Measurements from ENCODE around the gene PRKD1. TPM values are rescaled to one million over a fixed set of nuclear protein-coding genes. Genes with fewer than 3 reads are reported as not detected.

Gene PRKD1
- total and polyA plus RNA-seq, 2 donors (not counting 1 experiment from before 2014, with no cell fraction given) = 0.03 to 4.3 TPM

GRCh38 chr14:29853272-29853671 is 74.4 kb downstream of the PRKD1 start:
- intact Hi-C loops (cut with micrococcal nuclease) = no loop called here
- peaks cover 0 to 8% (median 1%) of the 10 kb centered on the region in 3 donors for H3K9me3 ChIP-seq (ENCODE audit: control extremely low read depth in 1 of 3, control insufficient read depth in 2 of 3, insufficient read depth in 1 of 3, low read length in 2 of 3)
- no peaks in the 10 kb centered on the region for H3K27me3 ChIP-seq (replicated peaks in 1 of 4; ENCODE audit: control extremely low read depth in 1 of 4, control insufficient read depth in 3 of 4, insufficient read depth in 4 of 4, low read length in 3 of 4)
- DNase-seq (no peak), ATAC-seq (ENCODE audit: low read depth) (no peak)
- no peak overlapping the region for H3K9ac ChIP-seq (ENCODE audit: low read length)
- POLR2A ChIA-PET = interaction anchor here (0.6 kb wide), 1 partner anchor 38 kb away, joined by 4 read pairs; no protein-coding TSS in a partner anchor
- no peak for TF ChIP-seq CTCF (IDR thresholded peaks at IDR 0.05)
- TF ChIP-seq EZH2 (IDR thresholded peaks at IDR 0.05; ENCODE audit: borderline replicate concordance, insufficient read depth, low read depth, low read length, poor library complexity, severe bottlenecking) = no peak
- H3K4me1 Mint-ChIP-seq = peaks cover 28% of the 10 kb centered on the region
- no peaks in the 10 kb centered on the region for H3K36me3 ChIP-seq (replicated peaks in 1 of 2; ENCODE audit: control extremely low read depth in 1 of 2, control insufficient read depth in 1 of 2, extremely low read depth in 1 of 2, insufficient read depth in 2 of 2, low read length in 1 of 2)
- H3K4me2 ChIP-seq (replicated peaks; ENCODE audit: low read depth, low read length, poor library complexity, severe bottlenecking) = no peak overlapping the region
- H3K4me3 Mint-ChIP-seq = no peak overlapping the region
- H2AFZ ChIP-seq (ENCODE audit: insufficient read depth, low read depth, low read length, poor library complexity, severe bottlenecking) = no peak overlapping the region
- no peaks in the 10 kb centered on the region for H3K27me3 Mint-ChIP-seq
- peaks cover 9 to 15% of the 10 kb centered on the region in 2 donors for H3K4me1 ChIP-seq (ENCODE audit: control insufficient read depth in 2 of 2, insufficient read depth in 2 of 2, low read length in 2 of 2)
- H3K27ac ChIP-seq (ENCODE audit: low read length in 2 of 2) = no peak overlapping the region
- no peaks in the 10 kb centered on the region for H4K20me1 ChIP-seq (ENCODE audit: control insufficient read depth, insufficient read depth, low read length, poor library complexity, severe bottlenecking)
- H3K9me3 Mint-ChIP-seq (ENCODE audit: insufficient read depth) = peaks cover 18% of the 10 kb centered on the region
- WGBS (ENCODE audit: insufficient coverage) = no CpG with 5 or more reads among the region's 2 CpGs
- CTCF ChIA-PET = no interaction called here
- H3K4me3 ChIP-seq (ENCODE audit: control extremely low read depth in 1 of 5, extremely low read depth in 1 of 5, insufficient read depth in 1 of 5, low read depth in 2 of 5, low read length in 4 of 5) = no peak overlapping the region
- H3K79me2 ChIP-seq (ENCODE audit: control insufficient read depth, insufficient read depth, low read length) = no peaks in the 10 kb centered on the region
- no peak overlapping the region for H3K27ac Mint-ChIP-seq

GRCh38 chr14:29851397-29851796 is 76.2 kb downstream of the PRKD1 start:
- no peak overlapping the region for H3K9ac ChIP-seq (ENCODE audit: low read length)
- H4K20me1 ChIP-seq (ENCODE audit: control insufficient read depth, insufficient read depth, low read length, poor library complexity, severe bottlenecking) = no peaks in the 10 kb centered on the region
- no peak overlapping the region for H3K4me3 Mint-ChIP-seq
- no peaks in the 10 kb centered on the region for H3K27me3 ChIP-seq (replicated peaks in 1 of 4; ENCODE audit: control extremely low read depth in 1 of 4, control insufficient read depth in 3 of 4, insufficient read depth in 4 of 4, low read length in 3 of 4)
- H3K9me3 Mint-ChIP-seq (ENCODE audit: insufficient read depth) = peaks cover 18% of the 10 kb centered on the region
- H3K9me3 ChIP-seq (ENCODE audit: control extremely low read depth in 1 of 3, control insufficient read depth in 2 of 3, insufficient read depth in 1 of 3, low read length in 2 of 3) = peaks cover 0 to 8% (median 1%) of the 10 kb centered on the region in 3 donors
- H2AFZ ChIP-seq (ENCODE audit: insufficient read depth, low read depth, low read length, poor library complexity, severe bottlenecking) = no peak overlapping the region
- H3K27me3 Mint-ChIP-seq = no peaks in the 10 kb centered on the region
- intact Hi-C loops (cut with micrococcal nuclease) = no loop called here
- H3K4me2 ChIP-seq (replicated peaks; ENCODE audit: low read depth, low read length, poor library complexity, severe bottlenecking) = no peak overlapping the region
- TF ChIP-seq EZH2 (IDR thresholded peaks at IDR 0.05; ENCODE audit: borderline replicate concordance, insufficient read depth, low read depth, low read length, poor library complexity, severe bottlenecking) (no peak), CTCF (IDR thresholded peaks at IDR 0.05) (no peak)
- ChIA-PET CTCF (no interaction called here), POLR2A (no interaction called here)
- no peak overlapping the region for H3K27ac ChIP-seq (ENCODE audit: low read length in 2 of 2)
- ATAC-seq (ENCODE audit: low read depth) = no peak
- 79% methylated on average over 2 of the region's 3 CpGs for WGBS (ENCODE audit: insufficient coverage)
- H3K27ac Mint-ChIP-seq = no peak overlapping the region
- peaks cover 0 to 5% of the 10 kb centered on the region in 2 donors for H3K4me1 ChIP-seq (ENCODE audit: control insufficient read depth in 2 of 2, insufficient read depth in 2 of 2, low read length in 2 of 2)
- DNase-seq = no peak
- no peak overlapping the region for H3K4me3 ChIP-seq (ENCODE audit: control extremely low read depth in 1 of 5, extremely low read depth in 1 of 5, insufficient read depth in 1 of 5, low read depth in 2 of 5, low read length in 4 of 5)
- H3K36me3 ChIP-seq (replicated peaks in 1 of 2; ENCODE audit: control extremely low read depth in 1 of 2, control insufficient read depth in 1 of 2, extremely low read depth in 1 of 2, insufficient read depth in 2 of 2, low read length in 1 of 2) = no peaks in the 10 kb centered on the region
- no peaks in the 10 kb centered on the region for H3K79me2 ChIP-seq (ENCODE audit: control insufficient read depth, insufficient read depth, low read length)
- peaks cover 20% of the 10 kb centered on the region for H3K4me1 Mint-ChIP-seq
